Fibroblast of lung (primary cell): ENCODE measurements around the gene FBH1. TPM values are rescaled to one million over a fixed set of nuclear protein-coding genes. Genes with fewer than 3 reads are reported as not detected.

Source experiments
- DNase-seq, 2 donors: peaks; one replicate each; pipeline versions ENCODE4 v3.0.0 to v3.0.0-alpha.2; 2010; ENCODE audit warnings: low read depth in 2 of 2
- H2AFZ ChIP-seq: 2 replicates; pipeline ENCODE4 v1.5.1; 2012; ENCODE audit warnings: low read length, control low read depth, inconsistent platforms
- H3K27ac ChIP-seq: 2 replicates; pipeline ENCODE4 v1.5.1; 2011; ENCODE audit warnings: low read length, control low read depth; ENCODE audit not compliant: insufficient read depth
- H3K27me3 ChIP-seq: 2 replicates; pipeline ENCODE4 v1.5.1; 2011; ENCODE audit warnings: mild to moderate bottlenecking, low read length; ENCODE audit not compliant: control insufficient read depth, insufficient read depth
- H3K36me3 ChIP-seq: 2 replicates; pipeline ENCODE4 v1.5.1; 2011; ENCODE audit warnings: low read length; ENCODE audit not compliant: control insufficient read depth, insufficient read depth
- H3K4me1 ChIP-seq: 2 replicates; pipeline ENCODE4 v1.5.1; 2011; ENCODE audit warnings: low read length; ENCODE audit not compliant: control insufficient read depth, insufficient read depth; ENCODE audit errors: extremely low read depth
- H3K4me2 ChIP-seq: 2 replicates; pipeline ENCODE4 v1.5.1; 2011; ENCODE audit warnings: low read length, control low read depth; ENCODE audit not compliant: insufficient read depth; ENCODE audit errors: extremely low read depth
- H3K4me3 ChIP-seq, 4 experiments: fragments of 200-600 bp in 1 of 4; sonication (generic) in 1 of 4; replicated peaks in 1 of 4; 2 replicates each; pipeline ENCODE4 v1.5.1; 2011 to 2016; ENCODE audit warnings: low read length in 4 of 4, low read depth in 3 of 4, mild to moderate bottlenecking in 3 of 4, control low read depth in 2 of 4, inconsistent platforms in 1 of 4, mixed read lengths in 1 of 4; ENCODE audit not compliant: insufficient read depth in 1 of 4; ENCODE audit errors: control extremely low read depth in 1 of 4
- H3K79me2 ChIP-seq: 2 replicates; pipeline ENCODE4 v1.5.1; 2012; ENCODE audit warnings: mild to moderate bottlenecking, low read length, inconsistent platforms; ENCODE audit not compliant: control insufficient read depth, insufficient read depth
- H3K9ac ChIP-seq: 2 replicates; pipeline ENCODE4 v1.5.1; 2011; ENCODE audit warnings: mild to moderate bottlenecking, low read length, control low read depth; ENCODE audit not compliant: insufficient read depth
- H3K9me3 ChIP-seq: 2 replicates; pipeline ENCODE4 v1.5.1; 2012; ENCODE audit warnings: low read depth, low read length; ENCODE audit not compliant: control insufficient read depth, insufficient read depth
- H4K20me1 ChIP-seq: 2 replicates; pipeline ENCODE4 v1.5.1; 2011; ENCODE audit warnings: low read length; ENCODE audit not compliant: control insufficient read depth, insufficient read depth; ENCODE audit errors: extremely low read depth
- CTCF ChIP-seq, 2 donors: IDR thresholded peaks in 1 of 2; conservative IDR thresholded peaks in 1 of 2; 1 replicate in 1 of 2; 2 replicates in 1 of 2; pipeline ENCODE4 v1.5.1; 2011 to 2012; ENCODE audit warnings: low read length in 2 of 2, control low read depth in 1 of 2, inconsistent platforms in 1 of 2, low read depth in 1 of 2, mild to moderate bottlenecking in 1 of 2
- EZH2 ChIP-seq: IDR thresholded peaks from 2 replicates; pipeline ENCODE4 v1.5.1; 2012; ENCODE audit warnings: low read length, control low read depth, mild to moderate bottlenecking; ENCODE audit errors: missing control alignments
- polyA plus RNA-seq, 2 donors: library from polyadenylated mRNA; depleted of rRNA in 1 of 2; stranded (reverse) in 1 of 2; unstranded in 1 of 2; fragments of >200 nt; gene quantifications; 2 replicates each; pipeline ENCODE4 v1.2.1, GENCODE V29; 2011 to 2012; ENCODE audit warnings: missing spikeins in 1 of 2
- total RNA-seq: library from RNA; depleted of rRNA; stranded (reverse); fragments of >200 nt; gene quantifications from 2 replicates; pipeline ENCODE4 v1.2.1, GENCODE V29; 2014

The FBH1 gene
- total and polyA plus RNA-seq, 2 donors (not counting 1 experiment from before 2014, with no cell fraction given) = 53.6 to 97.8 TPM

GRCh38 chr10:5915451-5915850 lies 25.4 kb downstream of the FBH1 start:
- Histone ChIP-seq H3K27ac (no peak overlapping the region), H3K79me2 (no peaks in the 10 kb centered on the region), H3K36me3 (peaks cover 35% of the 10 kb centered on the region), H3K9me3 (no peaks in the 10 kb centered on the region), H3K4me1 (no peaks in the 10 kb centered on the region), H2AFZ (no peak overlapping the region), H3K4me2 (no peak overlapping the region), H3K27me3 (no peaks in the 10 kb centered on the region), H4K20me1 (no peaks in the 10 kb centered on the region), H3K4me3 (no peak overlapping the region), H3K9ac (no peak overlapping the region)
- DNase-seq = no peak
- TF ChIP-seq CTCF (conservative IDR thresholded peaks at IDR 0.05 in 1 of 2, IDR thresholded peaks at IDR 0.05 in 1 of 2; ENCODE audit: low read depth in 1 of 2, low read length in 2 of 2) = no peak
- TF ChIP-seq EZH2 = no peak

GRCh38 chr10:5917305-5917704 lies 27.3 kb downstream of the FBH1 start:
- no peak overlapping the region for H3K9ac ChIP-seq
- no peak overlapping the region for H2AFZ ChIP-seq
- no peak overlapping the region for H3K4me3 ChIP-seq
- no peak overlapping the region for H3K4me2 ChIP-seq
- TF ChIP-seq EZH2 = no peak
- TF ChIP-seq CTCF (conservative IDR thresholded peaks at IDR 0.05 in 1 of 2, IDR thresholded peaks at IDR 0.05 in 1 of 2; ENCODE audit: low read depth in 1 of 2, low read length in 2 of 2) = no peak
- DNase-seq = no peak
- peaks cover 37% of the 10 kb centered on the region for H3K36me3 ChIP-seq
- no peaks in the 10 kb centered on the region for H3K27me3 ChIP-seq
- no peaks in the 10 kb centered on the region for H4K20me1 ChIP-seq
- H3K27ac ChIP-seq = no peak overlapping the region
- H3K79me2 ChIP-seq = no peaks in the 10 kb centered on the region
- H3K9me3 ChIP-seq = no peaks in the 10 kb centered on the region
- H3K4me1 ChIP-seq = no peaks in the 10 kb centered on the region

- TF ChIP-seq CTCF (conservative IDR thresholded peaks at IDR 0.05 in 1 of 2, IDR thresholded peaks at IDR 0.05 in 1 of 2; ENCODE audit: low read depth in 1 of 2, low read length in 2 of 2) = no peak
- TF ChIP-seq EZH2 = no peak
- Histone ChIP-seq H3K27ac (no peak overlapping the region), H3K27me3 (no peaks in the 10 kb centered on the region), H3K36me3 (peaks cover 43% of the 10 kb centered on the region), H3K4me1 (no peaks in the 10 kb centered on the region), H3K79me2 (no peaks in the 10 kb centered on the region), H3K4me2 (no peak overlapping the region), H2AFZ (no peak overlapping the region), H3K4me3 (no peak overlapping the region), H3K9me3 (no peaks in the 10 kb centered on the region), H3K9ac (no peak overlapping the region), H4K20me1 (no peaks in the 10 kb centered on the region)
- DNase-seq = no peak
Measured at GRCh38 chr10:5918763-5919162, 28.7 kb downstream of the FBH1 start.
